Gastrocnemius medialis (tissue), 4 donors: ENCODE results near the gene FAM107A. TPM values are rescaled to one million over a fixed set of nuclear protein-coding genes. Genes with fewer than 3 reads are reported as not detected.
A peak's percentile ranks its signal among the peaks of the same experiment; 100 is the strongest.

Source experiments
- ATAC-seq, 2 donors: fragments of 150-250 bp; one replicate each; pipeline ENCODE4 v1.9.1; 2016
- DNase-seq, 2 donors: peaks; one replicate each; pipeline ENCODE4 v3.0.0-alpha.2; 2019
- H3K27ac ChIP-seq, 4 donors: fragments of 200-600 bp; sonication (generic); 1 replicate in 1 of 4; 2 replicates in 3 of 4; pipeline ENCODE4 v1.5.1; 2016 to 2018; ENCODE audit warnings: mild to moderate bottlenecking in 2 of 4, moderate library complexity in 1 of 4
- H3K27me3 ChIP-seq, 3 donors: fragments of 200-600 bp; sonication (generic) in 2 of 3; 1 replicate in 1 of 3; 2 replicates in 2 of 3; pipeline versions ENCODE4 v1.5.1 to v1.6.0; 2016 to 2019; ENCODE audit warnings: mild to moderate bottlenecking in 1 of 3, moderate library complexity in 1 of 3
- H3K36me3 ChIP-seq, 2 donors: fragments of 200-600 bp; sonication (generic) in 1 of 2; one replicate each; pipeline ENCODE4 v1.5.1; 2017 to 2018
- H3K4me1 ChIP-seq, 2 donors: fragments of 200-600 bp; sonication (generic) in 1 of 2; one replicate each; pipeline ENCODE4 v1.5.1; 2016 to 2017; ENCODE audit warnings: mild to moderate bottlenecking in 2 of 2
- H3K4me3 ChIP-seq, 4 donors: fragments of 200-600 bp; sonication (generic) in 3 of 4; 1 replicate in 1 of 4; 2 replicates in 3 of 4; pipeline ENCODE4 v1.5.1; 2016 to 2019; ENCODE audit warnings: mild to moderate bottlenecking in 2 of 4
- H3K9me3 ChIP-seq, 3 donors: fragments of 200-600 bp; sonication (generic) in 2 of 3; 1 replicate in 1 of 3; 2 replicates in 2 of 3; pipeline ENCODE4 v1.5.1; 2016 to 2019
- CTCF ChIP-seq, 5 experiments: fragments of 450-650 bp in 3 of 5; fragments of 200-600 bp in 2 of 5; sonication (generic) in 2 of 5; IDR thresholded peaks in 4 of 5; conservative IDR thresholded peaks in 1 of 5; 1 replicate in 4 of 5; 2 replicates in 1 of 5; pipeline ENCODE4 v1.5.1; 2016 to 2019; ENCODE audit warnings: antibody characterized with exemption in 5 of 5, mild to moderate bottlenecking in 3 of 5, moderate library complexity in 3 of 5
- POLR2A ChIP-seq, 2 donors: fragments of 450-650 bp; IDR thresholded peaks; one replicate each; pipeline ENCODE4 v1.6.1; 2017; ENCODE audit warnings: antibody characterized with exemption in 2 of 2, mild to moderate bottlenecking in 2 of 2, moderate library complexity in 2 of 2
- in situ Hi-C, 4 donors: fragments of 200-750 bp; cut with MboI; loops; one replicate each; pipeline versions ENCODE4 v1.15.0 to v1.8.0; 2017; ENCODE audit warnings: low sequenced_read_pairs in 4 of 4
- intact Hi-C: fragments of 100-400 bp; cut with DNase I; formaldehyde crosslinking; loops from one replicate; pipeline ENCODE4 v1.15.1; 2023; ENCODE audit warnings: low total_unique reads
- total RNA-seq, 4 donors: library from RNA; depleted of rRNA; stranded (reverse); fragments of >200 nt; gene quantifications; one replicate each; pipeline versions ENCODE4 v1.1.0 to v1.2.3, GENCODE V29; 2016

FAM107A gene
- total RNA-seq, 4 donors from 2014 or later: 21.1 to 28.5 (median 27.6) TPM

GRCh38 chr3:58575971-58576652 lies 1.1 kb downstream of the FAM107A start:
- peaks cover 0 to 4% of the 10 kb centered on the region in 2 donors for H3K4me1 ChIP-seq

GRCh38 chr3:58574682-58575081 lies 2.5 kb downstream of the FAM107A start:
- peak overlapping the region in 3 of 4 donors; percentile 81 for H3K27ac ChIP-seq
- ATAC-seq: no peak
- TF ChIP-seq POLR2A (IDR thresholded peaks at IDR 0.05) (no peak), CTCF (IDR thresholded peaks at IDR 0.05 in 4 of 5, conservative IDR thresholded peaks at IDR 0.05 in 1 of 5) (no peak)
- in situ Hi-C loops (loop anchor here in 3 of 4 donors (5.0 kb wide), 2 partner anchors 48 to 53 kb away; no protein-coding TSS in a partner anchor), intact Hi-C loops (no loop called here)
- no peaks in the 10 kb centered on the region for H3K27me3 ChIP-seq
- no peaks in the 10 kb centered on the region for H3K9me3 ChIP-seq
- no peak for DNase-seq
- peak overlapping the region in 3 of 4 donors; percentile 3 to 55 (median 41) for H3K4me3 ChIP-seq
- H3K4me1 ChIP-seq: peaks cover 0 to 4% of the 10 kb centered on the region in 2 donors
- no peaks in the 10 kb centered on the region for H3K36me3 ChIP-seq

More at GRCh38 chr3:58575971-58576652, 1.1 kb downstream of the FAM107A start:
- in situ Hi-C loops (loop anchor here in 1 of 4 donors (5.0 kb wide), 1 partner anchor 46 kb away; no protein-coding TSS in a partner anchor), intact Hi-C loops (no loop called here)
- ATAC-seq: peak in 1 of 2 donors; percentile 16
- H3K9me3 ChIP-seq: no peaks in the 10 kb centered on the region
- H3K4me3 ChIP-seq: peak overlapping the region; percentile 32 to 55 (median 43)
- DNase-seq: no peak
- peak overlapping the region; percentile 66 to 81 (median 81) for H3K27ac ChIP-seq
- no peaks in the 10 kb centered on the region for H3K36me3 ChIP-seq
- TF ChIP-seq POLR2A (IDR thresholded peaks at IDR 0.05) (no peak), CTCF (IDR thresholded peaks at IDR 0.05 in 4 of 5, conservative IDR thresholded peaks at IDR 0.05 in 1 of 5) (no peak)
- no peaks in the 10 kb centered on the region for H3K27me3 ChIP-seq

- TF ChIP-seq CTCF (IDR thresholded peaks at IDR 0.05 in 4 of 5, conservative IDR thresholded peaks at IDR 0.05 in 1 of 5) (no peak), POLR2A (IDR thresholded peaks at IDR 0.05) (no peak)
- Histone ChIP-seq H3K27me3 (no peaks in the 10 kb centered on the region), H3K4me1 (peaks cover 0 to 4% of the 10 kb centered on the region in 2 donors), H3K27ac (peak overlapping the region in 3 of 4 donors; percentile 25 to 81 (median 81)), H3K9me3 (no peaks in the 10 kb centered on the region), H3K4me3 (peak overlapping the region in 2 of 4 donors; percentile 41 to 55), H3K36me3 (no peaks in the 10 kb centered on the region)
- intact Hi-C loops: no loop called here
- ATAC-seq: no peak
- DNase-seq: no peak
- in situ Hi-C loops: loop anchor here in 2 of 4 donors (5.0 kb wide), 1 partner anchor 53 kb away; no protein-coding TSS in a partner anchor
Measured at GRCh38 chr3:58574106-58574505, 3.1 kb downstream of the FAM107A start.

- no peak for TF ChIP-seq CTCF (IDR thresholded peaks at IDR 0.05 in 4 of 5, conservative IDR thresholded peaks at IDR 0.05 in 1 of 5)
- TF ChIP-seq POLR2A (IDR thresholded peaks at IDR 0.05): no peak
- Histone ChIP-seq H3K36me3 (no peaks in the 10 kb centered on the region), H3K4me1 (peaks cover 0 to 4% of the 10 kb centered on the region in 2 donors), H3K9me3 (no peaks in the 10 kb centered on the region), H3K27ac (peak overlapping the region in 2 of 4 donors; percentile 81), H3K4me3 (peak overlapping the region in 2 of 4 donors; percentile 41 to 55), H3K27me3 (no peaks in the 10 kb centered on the region)
- DNase-seq: no peak
- in situ Hi-C loops: loop anchor here in 2 of 4 donors (5.0 kb wide), 1 partner anchor 54 kb away; no protein-coding TSS in a partner anchor
- intact Hi-C loops: no loop called here
- ATAC-seq: no peak
Measured at GRCh38 chr3:58573640-58574039, 3.6 kb downstream of the FAM107A start.
